Lung (tissue), 12 donors: ENCODE measurements around the gene FHAD1. TPM values are rescaled to one million over a fixed set of nuclear protein-coding genes. Genes with fewer than 3 reads are reported as not detected.

Experiments
- ATAC-seq: fragments of 200-7000 bp; cut with Tn5 transposase; one replicate; pipeline ENCODE4 v1.9.1; 2020; ENCODE audit warnings: moderate number of reproducible peaks; ENCODE audit not compliant: insufficient read depth, low FRiP score
- DNase-seq, 3 donors: peaks; one replicate each; pipeline ENCODE4 v3.0.0-alpha.2; 2013 to 2017
- H3K27ac ChIP-seq, 2 donors: one replicate each; pipeline ENCODE4 v1.5.1; 2013; ENCODE audit warnings: mild to moderate bottlenecking in 2 of 2, moderate library complexity in 2 of 2, control low read depth in 1 of 2, inconsistent platforms in 1 of 2, low read depth in 1 of 2, low read length in 1 of 2
- H3K27me3 ChIP-seq, 3 donors: one replicate each; pipeline ENCODE4 v1.5.1; 2013; ENCODE audit warnings: low read length in 2 of 3; ENCODE audit not compliant: control insufficient read depth in 3 of 3, insufficient read depth in 3 of 3
- H3K36me3 ChIP-seq, 4 donors: one replicate each; pipeline ENCODE4 v1.5.1; 2013; ENCODE audit warnings: low read length in 4 of 4, mild to moderate bottlenecking in 1 of 4, moderate library complexity in 1 of 4; ENCODE audit not compliant: control insufficient read depth in 4 of 4, insufficient read depth in 4 of 4
- H3K4me1 ChIP-seq, 5 donors: one replicate each; pipeline ENCODE4 v1.5.1; 2013; ENCODE audit warnings: low read length in 5 of 5, mild to moderate bottlenecking in 2 of 5, moderate library complexity in 1 of 5; ENCODE audit not compliant: control insufficient read depth in 5 of 5, insufficient read depth in 5 of 5
- H3K4me3 ChIP-seq: one replicate; pipeline ENCODE4 v1.5.1; 2013; ENCODE audit warnings: mild to moderate bottlenecking, control low read depth, moderate library complexity
- H3K9ac ChIP-seq, 2 donors: one replicate each; pipeline ENCODE4 v1.5.1; 2013; ENCODE audit warnings: low read length in 2 of 2, control low read depth in 1 of 2; ENCODE audit not compliant: insufficient read depth in 1 of 2
- H3K9me3 ChIP-seq, 4 donors: one replicate each; pipeline ENCODE4 v1.5.1; 2013; ENCODE audit warnings: low read length in 3 of 4, mild to moderate bottlenecking in 1 of 4, moderate library complexity in 1 of 4; ENCODE audit not compliant: control insufficient read depth in 4 of 4, insufficient read depth in 3 of 4
- WGBS, 2 donors: extraction: QIAGEN DNeasy Blood & Tissue Kit; methylation state at CpG; one replicate each; pipeline ENCODE4 v1.1.7; 2013; 5-methylcytosine and 5-hydroxymethylcytosine counted together
- polyA plus RNA-seq, 2 donors: library from polyadenylated mRNA; stranded (reverse); fragments of 200-250 nt; gene quantifications; one replicate each; pipeline ENCODE4 v1.2.1, GENCODE V29; 2013
- total RNA-seq, 2 donors: library from RNA; depleted of rRNA in 1 of 2; stranded (reverse); fragments of >200 nt in 1 of 2; gene quantifications; one replicate each; pipeline ENCODE4 v1.2.1, GENCODE V29; 2014 to 2021
- TF ChIP-seq, protein P1 (sequence below): IDR thresholded peaks from 2 replicates; pipeline ENCODE4 v1.5.1; 2012; ENCODE audit warnings: mild to moderate bottlenecking; ENCODE audit errors: control extremely low read depth, extremely low read depth
- donor health status: control.
- donor health status: control.
- donor health status: Bipolar disorder and iron deficiency.
- donor health status: healthy.
- donor health status: DM: yes; HTN: yes; CAD: no.

Gene FHAD1
- total and polyA plus RNA-seq, 4 donors: 4.4 to 25.9 (median 9.2) TPM

GRCh38 chr1:15362096-15362736 is 115.2 kb downstream of the FHAD1 start:
- Histone ChIP-seq H3K9me3 (no peaks in the 10 kb centered on the region), H3K27ac (no peak overlapping the region), H3K4me1 (no peaks in the 10 kb centered on the region), H3K4me3 (no peak overlapping the region), H3K36me3 (no peaks in the 10 kb centered on the region), H3K9ac (no peak overlapping the region), H3K27me3 (no peaks in the 10 kb centered on the region)
- WGBS, 2 donors: 88 to 93% methylated on average over 13 of the region's 13 CpGs
- TF ChIP-seq, protein P1, sequence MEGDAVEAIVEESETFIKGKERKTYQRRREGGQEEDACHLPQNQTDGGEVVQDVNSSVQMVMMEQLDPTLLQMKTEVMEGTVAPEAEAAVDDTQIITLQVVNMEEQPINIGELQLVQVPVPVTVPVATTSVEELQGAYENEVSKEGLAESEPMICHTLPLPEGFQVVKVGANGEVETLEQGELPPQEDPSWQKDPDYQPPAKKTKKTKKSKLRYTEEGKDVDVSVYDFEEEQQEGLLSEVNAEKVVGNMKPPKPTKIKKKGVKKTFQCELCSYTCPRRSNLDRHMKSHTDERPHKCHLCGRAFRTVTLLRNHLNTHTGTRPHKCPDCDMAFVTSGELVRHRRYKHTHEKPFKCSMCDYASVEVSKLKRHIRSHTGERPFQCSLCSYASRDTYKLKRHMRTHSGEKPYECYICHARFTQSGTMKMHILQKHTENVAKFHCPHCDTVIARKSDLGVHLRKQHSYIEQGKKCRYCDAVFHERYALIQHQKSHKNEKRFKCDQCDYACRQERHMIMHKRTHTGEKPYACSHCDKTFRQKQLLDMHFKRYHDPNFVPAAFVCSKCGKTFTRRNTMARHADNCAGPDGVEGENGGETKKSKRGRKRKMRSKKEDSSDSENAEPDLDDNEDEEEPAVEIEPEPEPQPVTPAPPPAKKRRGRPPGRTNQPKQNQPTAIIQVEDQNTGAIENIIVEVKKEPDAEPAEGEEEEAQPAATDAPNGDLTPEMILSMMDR: no peak
- DNase-seq: no peak
- ATAC-seq: no peak

DNA sequence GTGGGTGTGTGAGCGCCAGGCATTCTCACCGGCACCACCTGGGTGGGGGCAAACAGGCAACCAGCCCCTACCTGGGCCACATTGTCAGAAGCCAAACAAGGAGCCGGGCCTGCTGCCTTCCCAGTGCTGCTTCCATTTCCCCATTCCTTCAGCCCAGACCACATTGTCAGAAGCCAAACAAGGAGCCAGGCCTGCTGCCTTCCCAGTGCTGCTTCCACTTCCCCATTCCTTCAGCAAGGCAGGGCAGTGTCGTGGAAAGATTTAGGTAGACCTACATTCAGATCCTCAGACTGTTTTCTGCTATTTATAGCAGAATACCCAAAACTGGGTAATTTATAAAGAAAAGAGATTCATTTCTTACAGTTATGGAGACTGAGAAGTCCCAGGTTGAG is 115.7 kb downstream of the FHAD1 start:
- WGBS, 2 donors: 73 to 82% methylated on average over 4 of the region's 4 CpGs
- TF ChIP-seq, protein P1: no peak
- no peaks in the 10 kb centered on the region for H3K36me3 ChIP-seq
- DNase-seq (no peak), ATAC-seq (no peak)
- no peaks in the 10 kb centered on the region for H3K9me3 ChIP-seq
- no peaks in the 10 kb centered on the region for H3K4me1 ChIP-seq
- H3K27ac ChIP-seq: no peak overlapping the region
- no peak overlapping the region for H3K4me3 ChIP-seq
- H3K9ac ChIP-seq: no peak overlapping the region
- no peaks in the 10 kb centered on the region for H3K27me3 ChIP-seq

GRCh38 chr1:15364740-15365139 is 117.7 kb downstream of the FHAD1 start:
- ATAC-seq: no peak
- 79 to 82% methylated on average over 5 of the region's 5 CpGs for WGBS, 2 donors
- Histone ChIP-seq H3K9ac (no peak overlapping the region), H3K4me3 (no peak overlapping the region), H3K36me3 (no peaks in the 10 kb centered on the region), H3K27me3 (no peaks in the 10 kb centered on the region), H3K27ac (no peak overlapping the region), H3K9me3 (no peaks in the 10 kb centered on the region), H3K4me1 (no peaks in the 10 kb centered on the region)
- TF ChIP-seq, protein P1: no peak
- no peak for DNase-seq

DNA sequence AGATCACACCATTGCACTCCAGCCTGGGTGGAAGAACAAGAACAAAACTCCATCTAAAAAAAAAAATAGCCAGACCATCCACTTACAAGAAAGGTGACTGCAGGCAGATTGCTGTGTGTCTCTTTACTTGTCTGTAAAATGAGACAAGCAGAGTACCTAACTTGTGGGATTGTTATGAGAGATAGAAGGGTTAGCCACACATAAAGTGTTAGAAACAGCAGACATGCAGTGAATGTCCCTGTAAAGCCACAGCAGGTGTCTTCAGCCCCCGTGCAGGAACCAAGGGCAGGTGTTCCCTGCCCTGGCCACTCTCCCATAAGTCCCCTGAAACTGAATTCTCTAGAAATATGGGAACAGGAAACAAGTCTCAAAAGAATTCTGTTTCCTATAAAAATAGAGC is 121.9 kb downstream of the FHAD1 start:
- Histone ChIP-seq H3K36me3 (no peaks in the 10 kb centered on the region), H3K4me3 (no peak overlapping the region), H3K4me1 (peaks cover 0 to 20% (median 13%) of the 10 kb centered on the region in 5 donors), H3K9me3 (no peaks in the 10 kb centered on the region), H3K27me3 (no peaks in the 10 kb centered on the region), H3K9ac (no peak overlapping the region), H3K27ac (no peak overlapping the region)
- ATAC-seq: no peak
- 67 to 85% methylated on average over 1 of the region's 1 CpG for WGBS, 2 donors
- TF ChIP-seq, protein P1: no peak
- DNase-seq: no peak
